Mesendoderm (in vitro differentiated cells): Measurements from ENCODE around the gene OLR1.

Source experiments
- DNase-seq: peaks from one replicate; pipeline ENCODE4 v3.0.0; 2013
- H2AK5ac ChIP-seq: 2 replicates; pipeline ENCODE4 v1.6.1; 2013; ENCODE audit warnings: low read length, inconsistent platforms
- H2BK120ac ChIP-seq: 2 replicates; pipeline ENCODE4 v1.6.1; 2013; ENCODE audit warnings: low read depth, mild to moderate bottlenecking, low read length, moderate library complexity, mixed read lengths
- H2BK15ac ChIP-seq: replicated peaks from 2 replicates; pipeline ENCODE4 v1.6.1; 2013; ENCODE audit warnings: low read depth, mild to moderate bottlenecking, moderate library complexity
- H2BK5ac ChIP-seq: 2 replicates; pipeline ENCODE4 v1.6.1; 2013; ENCODE audit warnings: low read length, inconsistent platforms
- H3K18ac ChIP-seq: 2 replicates; pipeline ENCODE4 v1.6.1; 2013; ENCODE audit warnings: mild to moderate bottlenecking, low read length, mixed read lengths
- H3K23ac ChIP-seq: one replicate; pipeline ENCODE4 v1.6.1; 2013; ENCODE audit warnings: low read length
- H3K27ac ChIP-seq: 2 replicates; pipeline ENCODE4 v1.5.1; 2013; ENCODE audit warnings: low read depth, mild to moderate bottlenecking, inconsistent platforms, low read length, moderate library complexity
- H3K27me3 ChIP-seq: 2 replicates; pipeline ENCODE4 v1.6.1; 2013; ENCODE audit warnings: low read length, control low read depth, mild to moderate bottlenecking, inconsistent platforms; ENCODE audit not compliant: insufficient read depth, poor library complexity
- H3K36me3 ChIP-seq: 2 replicates; pipeline ENCODE4 v1.6.1; 2013; ENCODE audit warnings: low read length, inconsistent platforms; ENCODE audit not compliant: control insufficient read depth, insufficient read depth
- H3K4ac ChIP-seq: one replicate; pipeline ENCODE4 v1.6.1; 2013; ENCODE audit warnings: low read depth, mild to moderate bottlenecking, low read length, moderate library complexity
- H3K4me1 ChIP-seq: 2 replicates; pipeline ENCODE4 v1.6.1; 2013; ENCODE audit warnings: low read depth, low read length, inconsistent platforms; ENCODE audit not compliant: control insufficient read depth
- H3K4me2 ChIP-seq: 2 replicates; pipeline ENCODE4 v1.6.1; 2013; ENCODE audit warnings: low read length
- H3K4me3 ChIP-seq: 2 replicates; pipeline ENCODE4 v1.5.1; 2013; ENCODE audit warnings: mild to moderate bottlenecking, low read length
- H3K56ac ChIP-seq: one replicate; pipeline ENCODE4 v1.6.1; 2013; ENCODE audit warnings: low read length
- H3K79me1 ChIP-seq: 2 replicates; pipeline ENCODE4 v1.6.1; 2013; ENCODE audit warnings: low read length, inconsistent platforms
- H3K79me2 ChIP-seq: 2 replicates; pipeline ENCODE4 v1.6.1; 2013; ENCODE audit warnings: mild to moderate bottlenecking, low read length; ENCODE audit not compliant: control insufficient read depth, insufficient read depth
- H3K9ac ChIP-seq: 2 replicates; pipeline ENCODE4 v1.6.1; 2013; ENCODE audit warnings: low read length, inconsistent platforms
- H4K5ac ChIP-seq: one replicate; pipeline ENCODE4 v1.6.1; 2013; ENCODE audit warnings: low read length
- H4K8ac ChIP-seq: one replicate; pipeline ENCODE4 v1.6.1; 2013; ENCODE audit warnings: low read depth, mild to moderate bottlenecking, control low read depth, low read length, moderate library complexity
- WGBS: extraction: QIAGEN DNeasy Blood & Tissue Kit; methylation state at CpG from one replicate; pipeline ENCODE4 v1.1.7; 2013; ENCODE audit warnings: low lambda C conversion rate, missing lambda C conversion rate; ENCODE audit not compliant: insufficient coverage; ENCODE audit errors: extremely low coverage; 5-methylcytosine and 5-hydroxymethylcytosine counted together

Gene OLR1

DNA sequence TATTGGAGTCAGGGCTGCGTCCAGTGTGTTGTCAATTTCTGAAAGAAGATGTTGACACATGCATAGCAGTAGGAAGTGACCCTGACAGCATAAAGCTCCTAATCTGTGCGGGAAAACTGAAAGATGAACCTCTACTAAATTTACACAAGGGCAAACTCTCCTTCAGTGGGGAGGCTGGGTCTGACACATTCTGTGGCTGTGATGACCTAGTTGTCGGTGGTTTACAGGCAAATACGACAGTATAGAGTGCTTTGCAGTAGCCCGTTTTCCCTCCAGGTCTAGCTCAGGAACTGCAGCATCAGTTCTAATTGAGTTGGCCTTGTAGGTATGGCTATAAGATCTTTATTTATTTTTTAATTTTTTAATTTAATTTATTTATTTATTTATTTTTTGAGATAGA lies 25.9 kb upstream of the OLR1 start:
- no peak overlapping the region for H4K5ac ChIP-seq
- no peaks in the 10 kb centered on the region for H3K36me3 ChIP-seq
- H3K9ac ChIP-seq, result no peak overlapping the region
- H3K4ac ChIP-seq, result no peak overlapping the region
- no peak overlapping the region for H4K8ac ChIP-seq
- H3K4me2 ChIP-seq, result no peak overlapping the region
- H3K23ac ChIP-seq, result no peak overlapping the region
- no peak for DNase-seq
- H2BK5ac ChIP-seq, result no peak overlapping the region
- no peaks in the 10 kb centered on the region for H3K27me3 ChIP-seq
- whole genome bisulfite sequencing, result no CpG with 5 or more reads among the region's 5 CpGs
- no peak overlapping the region for H2BK120ac ChIP-seq
- no peak overlapping the region for H3K18ac ChIP-seq
- H3K79me2 ChIP-seq, result no peaks in the 10 kb centered on the region
- H2BK15ac ChIP-seq, result no peak overlapping the region
- no peak overlapping the region for H3K27ac ChIP-seq
- H3K4me3 ChIP-seq, result no peak overlapping the region
- H2AK5ac ChIP-seq, result no peak overlapping the region
- H3K4me1 ChIP-seq, result no peaks in the 10 kb centered on the region
- no peaks in the 10 kb centered on the region for H3K79me1 ChIP-seq
- H3K56ac ChIP-seq, result no peak overlapping the region

DNA sequence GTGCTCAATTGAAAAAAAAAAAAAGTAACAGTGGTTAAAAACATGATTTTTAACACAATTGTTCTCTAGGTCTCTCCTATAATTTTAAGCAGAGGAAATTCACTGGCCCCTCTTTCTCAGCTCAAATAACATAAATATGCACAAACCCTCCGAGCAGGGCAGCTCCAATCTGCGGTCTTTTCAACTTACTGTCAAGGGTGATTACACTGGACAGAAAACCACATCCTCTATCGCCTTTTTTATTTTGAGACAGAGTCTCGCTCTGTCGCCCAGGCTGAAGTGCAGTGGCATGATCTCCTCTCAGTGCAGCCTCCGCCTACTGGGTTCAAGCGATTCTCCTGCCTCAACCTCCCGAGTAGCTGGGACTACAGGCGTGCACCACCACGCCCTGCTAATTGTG lies 24.3 kb upstream of the OLR1 start:
- WGBS, result no CpG with 5 or more reads among the region's 10 CpGs
- no peak overlapping the region for H3K4me3 ChIP-seq
- no peak overlapping the region for H2AK5ac ChIP-seq
- no peak overlapping the region for H3K23ac ChIP-seq
- H3K18ac ChIP-seq, result no peak overlapping the region
- H3K27ac ChIP-seq, result no peak overlapping the region
- no peaks in the 10 kb centered on the region for H3K79me1 ChIP-seq
- peak overlapping the region; percentile 25 for H3K56ac ChIP-seq
- no peaks in the 10 kb centered on the region for H3K36me3 ChIP-seq
- H2BK15ac ChIP-seq, result no peak overlapping the region
- H3K9ac ChIP-seq, result no peak overlapping the region
- H4K8ac ChIP-seq, result no peak overlapping the region
- no peaks in the 10 kb centered on the region for H3K27me3 ChIP-seq
- H2BK120ac ChIP-seq, result no peak overlapping the region
- no peak overlapping the region for H3K4me2 ChIP-seq
- no peak overlapping the region for H4K5ac ChIP-seq
- peaks cover 2% of the 10 kb centered on the region for H3K4me1 ChIP-seq
- H3K4ac ChIP-seq, result no peak overlapping the region
- DNase-seq, result no peak
- no peak overlapping the region for H2BK5ac ChIP-seq
- H3K79me2 ChIP-seq, result no peaks in the 10 kb centered on the region

DNA sequence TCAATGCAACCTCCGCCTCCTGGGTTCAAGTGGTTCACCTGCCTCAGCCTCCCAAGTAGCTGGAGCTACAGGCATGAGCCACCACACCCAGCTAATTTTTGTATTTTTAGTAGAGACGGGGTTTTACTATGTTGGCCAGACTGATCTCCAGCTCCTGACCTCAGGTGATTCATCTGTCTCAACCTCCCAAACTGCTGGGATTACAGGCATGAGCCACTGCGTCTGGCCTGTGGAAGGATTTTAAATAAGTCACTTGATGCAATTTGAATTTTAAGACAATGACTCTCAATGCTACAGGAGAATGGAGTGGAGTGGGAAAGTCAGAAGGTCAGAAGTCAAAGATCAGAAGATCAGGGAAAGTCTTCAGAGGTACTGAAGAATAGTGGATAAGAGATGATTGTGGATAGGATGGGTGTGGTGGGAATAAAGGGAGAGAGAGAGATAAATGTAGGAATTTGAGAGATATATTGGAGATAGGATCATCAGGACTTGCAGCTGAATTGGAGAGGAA lies 22.3 kb upstream of the OLR1 start:
- no CpG with 5 or more reads among the region's 3 CpGs for WGBS
- H2BK15ac ChIP-seq, result no peak overlapping the region
- H3K4me3 ChIP-seq, result no peak overlapping the region
- H3K56ac ChIP-seq, result no peak overlapping the region
- H3K27ac ChIP-seq, result no peak overlapping the region
- no peak overlapping the region for H3K9ac ChIP-seq
- H2BK5ac ChIP-seq, result no peak overlapping the region
- no peak overlapping the region for H4K5ac ChIP-seq
- no peaks in the 10 kb centered on the region for H3K27me3 ChIP-seq
- H3K79me1 ChIP-seq, result no peaks in the 10 kb centered on the region
- H3K36me3 ChIP-seq, result no peaks in the 10 kb centered on the region
- no peak for DNase-seq
- no peak overlapping the region for H3K18ac ChIP-seq
- H4K8ac ChIP-seq, result no peak overlapping the region
- H2AK5ac ChIP-seq, result no peak overlapping the region
- no peak overlapping the region for H3K4me2 ChIP-seq
- H3K79me2 ChIP-seq, result no peaks in the 10 kb centered on the region
- no peak overlapping the region for H3K23ac ChIP-seq
- H3K4ac ChIP-seq, result no peak overlapping the region
- no peak overlapping the region for H2BK120ac ChIP-seq
- H3K4me1 ChIP-seq, result peaks cover 2% of the 10 kb centered on the region

DNA sequence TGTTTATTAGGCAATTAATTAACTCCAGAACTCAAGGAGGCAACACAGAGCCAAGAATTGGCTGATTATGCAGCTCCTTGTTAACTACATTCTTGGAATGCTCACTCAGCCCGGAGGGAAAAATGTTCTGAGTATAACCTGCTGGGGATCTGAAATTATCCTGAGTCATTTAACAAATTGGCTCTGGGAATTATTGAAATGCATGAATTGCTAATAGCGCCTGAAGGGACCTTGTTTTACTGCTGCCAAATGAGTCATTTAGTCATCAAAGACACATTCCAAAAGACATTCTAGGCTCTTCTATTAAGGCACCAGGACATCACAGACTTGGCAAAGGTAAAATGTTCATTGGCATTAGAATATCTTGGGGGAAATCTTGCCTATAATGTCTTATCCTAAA lies 19.9 kb upstream of the OLR1 start:
- Histone ChIP-seq H3K56ac (no peak overlapping the region), H3K9ac (no peak overlapping the region), H3K79me1 (no peaks in the 10 kb centered on the region), H3K27ac (peak overlapping the region; percentile 27), H3K23ac (no peak overlapping the region), H2BK120ac (no peak overlapping the region), H3K79me2 (no peaks in the 10 kb centered on the region), H3K27me3 (no peaks in the 10 kb centered on the region), H4K8ac (no peak overlapping the region), H3K4me2 (no peak overlapping the region), H2AK5ac (no peak overlapping the region), H2BK15ac (no peak overlapping the region), H3K18ac (no peak overlapping the region), H2BK5ac (no peak overlapping the region), H3K4me1 (peaks cover 2% of the 10 kb centered on the region), H3K4me3 (no peak overlapping the region), H3K36me3 (no peaks in the 10 kb centered on the region), H4K5ac (no peak overlapping the region), H3K4ac (no peak overlapping the region)
- DNase-seq, result peak; percentile 83
- no CpG with 5 or more reads among the region's 2 CpGs for WGBS

DNA sequence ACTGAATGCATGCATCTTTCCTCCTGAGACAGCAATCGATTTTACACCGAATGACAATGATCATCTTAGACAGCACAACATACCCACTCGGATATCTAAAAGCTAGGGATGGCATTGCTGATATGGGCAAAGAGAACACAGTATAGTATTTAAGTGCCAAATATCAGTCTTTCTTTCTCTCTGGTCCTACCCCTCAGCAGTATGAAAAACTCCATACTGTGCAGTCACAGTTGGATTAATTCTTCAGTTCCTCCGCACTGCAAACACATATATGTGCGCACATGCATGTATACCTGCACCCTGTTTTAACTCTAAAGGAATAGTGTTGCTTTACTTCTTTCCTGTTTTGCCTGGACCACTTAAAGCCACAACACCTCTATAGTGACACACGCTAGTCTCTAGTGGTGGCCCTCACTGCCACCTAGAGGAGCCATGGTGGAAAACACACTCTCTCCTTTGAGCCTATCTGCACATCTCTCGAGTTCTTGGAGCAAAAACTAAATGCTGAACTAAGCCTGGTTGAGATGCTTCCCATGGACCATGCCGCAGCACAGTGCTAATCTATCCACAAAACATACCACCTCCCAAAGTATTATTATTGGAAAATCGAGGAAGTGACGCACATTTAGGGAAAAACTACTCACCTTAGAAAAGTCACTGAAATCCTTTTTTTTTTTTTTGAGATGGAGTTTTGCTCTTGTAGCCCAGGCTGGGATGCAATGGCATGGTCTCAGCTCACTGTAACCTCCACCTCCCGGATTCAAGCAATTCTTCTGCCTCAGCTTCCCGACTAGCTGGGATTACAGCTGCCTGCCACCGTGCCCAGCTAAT lies 18.8 kb upstream of the OLR1 start:
- Histone ChIP-seq H3K9ac (no peak overlapping the region), H3K27ac (peak overlapping the region; percentile 68), H3K4ac (no peak overlapping the region), H3K18ac (peak overlapping the region; percentile 18), H2AK5ac (no peak overlapping the region), H4K5ac (no peak overlapping the region), H2BK5ac (no peak overlapping the region), H2BK120ac (no peak overlapping the region), H3K23ac (no peak overlapping the region), H3K4me1 (peaks cover 2% of the 10 kb centered on the region), H2BK15ac (no peak overlapping the region), H3K4me3 (no peak overlapping the region), H3K56ac (peak overlapping the region; percentile 47), H3K79me1 (no peaks in the 10 kb centered on the region), H4K8ac (no peak overlapping the region), H3K4me2 (no peak overlapping the region), H3K79me2 (no peaks in the 10 kb centered on the region), H3K36me3 (no peaks in the 10 kb centered on the region), H3K27me3 (no peaks in the 10 kb centered on the region)
- WGBS, result no CpG with 5 or more reads among the region's 13 CpGs
- peak; percentile 89 for DNase-seq
